WERI-Rb-1 (cell line): ENCODE measurements around the gene TGFBR3L.

Experiments
- DNase-seq: peaks from one replicate; pipeline ENCODE4 v3.0.0-alpha.2; 2020
- H3K27ac ChIP-seq: fragments of 250-450 bp; sonication (Bioruptor Pico); 2 replicates; pipeline ENCODE4 v1.5.1; 2020; ENCODE audit warnings: mild to moderate bottlenecking, moderate library complexity
- H3K27me3 ChIP-seq: fragments of 250-450 bp; sonication (Bioruptor Pico); 2 replicates; pipeline ENCODE4 v1.5.1; 2021; ENCODE audit warnings: mild to moderate bottlenecking, low read depth, moderate library complexity; ENCODE audit not compliant: insufficient read depth, severe bottlenecking
- H3K36me3 ChIP-seq: fragments of 250-450 bp; sonication (Bioruptor Pico); 2 replicates; pipeline ENCODE4 v1.5.1; 2020; ENCODE audit warnings: mild to moderate bottlenecking, moderate library complexity
- H3K4me3 ChIP-seq: 2 replicates; pipeline ENCODE4 v1.5.1; 2011; ENCODE audit warnings: low read depth, mild to moderate bottlenecking, control low read depth, low read length
- H3K9me3 ChIP-seq: fragments of 250-450 bp; sonication (Bioruptor Pico); 2 replicates; pipeline ENCODE4 v1.5.1; 2021; ENCODE audit warnings: mild to moderate bottlenecking, moderate library complexity; ENCODE audit not compliant: severe bottlenecking
- CTCF ChIP-seq: IDR thresholded peaks from 2 replicates; pipeline ENCODE4 v1.5.1; 2011; ENCODE audit warnings: low read depth, mild to moderate bottlenecking, control low read depth, inconsistent platforms, low read length

Gene TGFBR3L

GRCh38 chr19:7879111-7879807 is 35.4 kb upstream of the TGFBR3L start:
- Histone ChIP-seq H3K36me3 (no peaks in the 10 kb centered on the region), H3K4me3 (no peak overlapping the region), H3K27ac (no peak overlapping the region), H3K9me3 (peaks cover 2% of the 10 kb centered on the region), H3K27me3 (no peaks in the 10 kb centered on the region)
- TF ChIP-seq CTCF, result no peak
- no peak for DNase-seq

- Histone ChIP-seq H3K4me3 (no peak overlapping the region), H3K27ac (no peak overlapping the region), H3K36me3 (no peaks in the 10 kb centered on the region), H3K27me3 (no peaks in the 10 kb centered on the region), H3K9me3 (peaks cover 2% of the 10 kb centered on the region)
- no peak for DNase-seq
- no peak for TF ChIP-seq CTCF
Measured at GRCh38 chr19:7879836-7880235, 34.8 kb upstream of the TGFBR3L start.

GRCh38 chr19:7881910-7882309 is 32.7 kb upstream of the TGFBR3L start:
- no peaks in the 10 kb centered on the region for H3K36me3 ChIP-seq
- DNase-seq, result no peak
- peaks cover 2% of the 10 kb centered on the region for H3K9me3 ChIP-seq
- TF ChIP-seq CTCF, result no peak
- no peak overlapping the region for H3K4me3 ChIP-seq
- H3K27me3 ChIP-seq, result no peaks in the 10 kb centered on the region
- H3K27ac ChIP-seq, result no peak overlapping the region

GRCh38 chr19:7883105-7883504 is 31.5 kb upstream of the TGFBR3L start:
- no peak overlapping the region for H3K27ac ChIP-seq
- DNase-seq, result no peak
- H3K27me3 ChIP-seq, result no peaks in the 10 kb centered on the region
- no peak overlapping the region for H3K4me3 ChIP-seq
- H3K36me3 ChIP-seq, result no peaks in the 10 kb centered on the region
- H3K9me3 ChIP-seq, result peaks cover 2% of the 10 kb centered on the region
- no peak for TF ChIP-seq CTCF

GRCh38 chr19:7883796-7884570 is 30.6 kb upstream of the TGFBR3L start:
- no peak overlapping the region for H3K27ac ChIP-seq
- no peak overlapping the region for H3K4me3 ChIP-seq
- no peaks in the 10 kb centered on the region for H3K27me3 ChIP-seq
- no peaks in the 10 kb centered on the region for H3K36me3 ChIP-seq
- TF ChIP-seq CTCF, result no peak
- DNase-seq, result no peak
- peaks cover 2% of the 10 kb centered on the region for H3K9me3 ChIP-seq
